Right lobe of liver (tissue), 4 donors: ENCODE results near the gene TMEM80.

Experiments
- POLR2A ChIP-seq: fragments of 450-650 bp; IDR thresholded peaks from one replicate; pipeline ENCODE4 v1.6.1; 2017; ENCODE audit warnings: antibody characterized with exemption, mild to moderate bottlenecking
- TF ChIP-seq, protein P1 (sequence below), 4 donors: fragments of 200-600 bp in 3 of 4; fragments of 450-650 bp in 1 of 4; IDR thresholded peaks; one replicate each; pipeline versions ENCODE4 v1.5.1 to v1.8.0; 2016 to 2022; ENCODE audit warnings: antibody characterized with exemption in 4 of 4, mild to moderate bottlenecking in 2 of 4
- donor health status: DM: no; HTN: no; CAD: no.
- donor health status: DM: no; HTN: no; CAD: no.
- donor health status: DM: no; HTN: yes; CAD: no.

DNA sequence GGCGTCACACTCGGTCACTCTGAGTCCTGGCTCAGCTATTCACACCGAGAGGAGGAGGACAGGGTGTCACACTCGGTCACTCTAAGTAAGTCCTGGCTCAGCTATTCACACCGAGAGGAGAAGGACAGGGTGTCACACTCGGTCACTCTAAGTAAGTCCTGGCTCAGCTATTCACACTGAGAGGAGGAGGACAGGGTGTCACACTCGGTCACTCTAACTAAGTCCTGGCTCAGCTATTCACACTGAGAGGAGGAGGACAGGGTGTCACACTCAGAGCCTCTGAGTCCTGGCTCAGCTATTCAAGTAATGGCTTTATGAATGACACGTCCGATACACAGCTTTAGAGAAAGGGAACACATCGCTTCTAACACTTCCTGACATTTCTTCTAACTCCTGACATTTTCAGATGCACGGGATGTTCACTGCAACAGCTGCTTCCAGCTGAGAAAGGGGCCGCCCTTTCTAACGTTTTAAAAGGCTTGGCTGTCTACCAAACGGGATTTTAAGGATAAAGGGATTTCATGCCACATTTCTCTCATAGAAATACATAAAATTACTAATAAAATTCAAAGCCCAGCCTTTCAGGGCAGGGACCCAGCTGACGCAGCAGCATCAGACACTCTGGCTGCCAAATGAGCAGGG is 30.4 kb upstream of the TMEM80 start:
- TF ChIP-seq, protein P1, sequence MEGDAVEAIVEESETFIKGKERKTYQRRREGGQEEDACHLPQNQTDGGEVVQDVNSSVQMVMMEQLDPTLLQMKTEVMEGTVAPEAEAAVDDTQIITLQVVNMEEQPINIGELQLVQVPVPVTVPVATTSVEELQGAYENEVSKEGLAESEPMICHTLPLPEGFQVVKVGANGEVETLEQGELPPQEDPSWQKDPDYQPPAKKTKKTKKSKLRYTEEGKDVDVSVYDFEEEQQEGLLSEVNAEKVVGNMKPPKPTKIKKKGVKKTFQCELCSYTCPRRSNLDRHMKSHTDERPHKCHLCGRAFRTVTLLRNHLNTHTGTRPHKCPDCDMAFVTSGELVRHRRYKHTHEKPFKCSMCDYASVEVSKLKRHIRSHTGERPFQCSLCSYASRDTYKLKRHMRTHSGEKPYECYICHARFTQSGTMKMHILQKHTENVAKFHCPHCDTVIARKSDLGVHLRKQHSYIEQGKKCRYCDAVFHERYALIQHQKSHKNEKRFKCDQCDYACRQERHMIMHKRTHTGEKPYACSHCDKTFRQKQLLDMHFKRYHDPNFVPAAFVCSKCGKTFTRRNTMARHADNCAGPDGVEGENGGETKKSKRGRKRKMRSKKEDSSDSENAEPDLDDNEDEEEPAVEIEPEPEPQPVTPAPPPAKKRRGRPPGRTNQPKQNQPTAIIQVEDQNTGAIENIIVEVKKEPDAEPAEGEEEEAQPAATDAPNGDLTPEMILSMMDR (IDR thresholded peaks at IDR 0.05): no peak
- no peak for TF ChIP-seq POLR2A
